ENCODE data around the gene EPB41L2. TPM values are rescaled to one million over a fixed set of nuclear protein-coding genes. Genes with fewer than 3 reads are reported as not detected.

The EPB41L2 gene
- total and polyA plus RNA-seq, 2 experiments from 2014 or later = 76.2 to 91.7 TPM

- Histone ChIP-seq H3K79me2 (replicated peaks; ENCODE audit: insufficient read depth) (peaks cover 70% of the 10 kb centered on the region), H3K27me3 (ENCODE audit: insufficient read depth) (no peaks in the 10 kb centered on the region), H3F3A (replicated peaks; ENCODE audit: low read depth) (no peaks in the 10 kb centered on the region), H4K20me1 (replicated peaks; ENCODE audit: insufficient read depth) (no peaks in the 10 kb centered on the region), H3K4me3 (no peak overlapping the region), H3K36me3 (ENCODE audit: insufficient read depth) (no peaks in the 10 kb centered on the region), H3K4me2 (no peak overlapping the region), H3K4me1 (ENCODE audit: insufficient read depth) (peaks cover 6% of the 10 kb centered on the region; the same call in 1 of the 2 replicates), H3K27ac (ENCODE audit: low read depth) (no peak overlapping the region), H3K9me2 (ENCODE audit: insufficient read depth) (no peaks in the 10 kb centered on the region), H2AFZ (no peak overlapping the region)
- H3K27me3 Mint-ChIP-seq (ENCODE audit: insufficient read depth, low read depth, poor library complexity) = no peaks in the 10 kb centered on the region
- ATAC-seq (no peak), DNase-seq (ENCODE audit: low spot score) (no peak)
- H3K36me3 Mint-ChIP-seq (ENCODE audit: low read depth) = peaks cover 2% of the 10 kb centered on the region
- no peak overlapping the region for H3K27ac Mint-ChIP-seq
- peaks cover 13% of the 10 kb centered on the region for H3K4me1 Mint-ChIP-seq
- no peak overlapping the region for H3K4me3 Mint-ChIP-seq
- H3K9me3 Mint-ChIP-seq = peaks cover 4% of the 10 kb centered on the region; the same call in 2 of the 3 replicates
- TF ChIP-seq EZH2 (IDR thresholded peaks at IDR 0.05; ENCODE audit: low read depth, unreplicated experiment) (no peak), CTCF (conservative IDR thresholded peaks at IDR 0.05; ENCODE audit: low read depth in 2 of 2) (peak; percentile 15 to 35; a peak in 2 of 4 replicates), ZNF114 (CRISPR knock-in tag; IDR thresholded peaks at IDR 0.05) (no peak)
These were observed 35.7 kb downstream of the EPB41L2 start for GRCh38 chr6:131027326-131027725.

GRCh38 chr6:131026243-131026642, 36.8 kb downstream of the EPB41L2 start:
- H3K27ac ChIP-seq (ENCODE audit: low read depth) = no peak overlapping the region
- no peaks in the 10 kb centered on the region for H3K9me2 ChIP-seq (ENCODE audit: insufficient read depth)
- peaks cover 6% of the 10 kb centered on the region; the same call in 1 of the 2 replicates for H3K4me1 ChIP-seq (ENCODE audit: insufficient read depth)
- H2AFZ ChIP-seq = no peak overlapping the region
- H3K4me3 ChIP-seq = no peak overlapping the region
- TF ChIP-seq ZNF331 (CRISPR knock-in tag; IDR thresholded peaks at IDR 0.05; ENCODE audit: low read depth) (no peak), ETS1 (IDR thresholded peaks at IDR 0.05) (no peak), NANOG (IDR thresholded peaks at IDR 0.05; ENCODE audit: borderline replicate concordance) (no peak), STAT1 (IDR thresholded peaks at IDR 0.05; ENCODE audit: unreplicated experiment) (no peak), EZH2phosphoT487 (IDR thresholded peaks at IDR 0.05; ENCODE audit: unreplicated experiment) (no peak), CTCF (conservative IDR thresholded peaks at IDR 0.05; ENCODE audit: low read depth in 2 of 2) (no peak)
- Mint-ChIP-seq H3K4me3 (no peak overlapping the region), H3K9me3 (peaks cover 8% of the 10 kb centered on the region; the same call in 2 of the 3 replicates), H3K36me3 (ENCODE audit: low read depth) (peaks cover 6% of the 10 kb centered on the region), H3K4me1 (peaks cover 13% of the 10 kb centered on the region), H3K27me3 (ENCODE audit: insufficient read depth, low read depth, poor library complexity) (no peaks in the 10 kb centered on the region), H3K27ac (no peak overlapping the region)
- ATAC-seq (no peak), DNase-seq (ENCODE audit: low spot score) (no peak)
- H4K20me1 ChIP-seq (replicated peaks; ENCODE audit: insufficient read depth) = no peaks in the 10 kb centered on the region
- H3K79me2 ChIP-seq (replicated peaks; ENCODE audit: insufficient read depth) = peaks cover 73% of the 10 kb centered on the region
- no peak overlapping the region for H3K4me2 ChIP-seq
- no peaks in the 10 kb centered on the region for H3K27me3 ChIP-seq (ENCODE audit: insufficient read depth)
- H3F3A ChIP-seq (replicated peaks; ENCODE audit: low read depth) = no peaks in the 10 kb centered on the region
- no peaks in the 10 kb centered on the region for H3K36me3 ChIP-seq (ENCODE audit: insufficient read depth)

All from GM23338 (cell line).